GM06990 (cell line): Measurements from ENCODE around the gene ABHD2.

ENCODE experiments used
- DNase-seq: peaks from one replicate; pipeline ENCODE4 v3.0.0-alpha.2; 2011; ENCODE audit not compliant: insufficient read length; ENCODE audit errors: extremely low read depth
- H3K27me3 ChIP-seq: replicated peaks from 2 replicates; pipeline ENCODE4 v1.6.0; 2011; ENCODE audit warnings: low read length; ENCODE audit not compliant: control insufficient read depth, insufficient read depth
- H3K36me3 ChIP-seq: 2 replicates; pipeline ENCODE4 v1.5.1; 2011; ENCODE audit warnings: low read length; ENCODE audit not compliant: control insufficient read depth, insufficient read depth
- H3K4me3 ChIP-seq: replicated peaks from 2 replicates; pipeline ENCODE4 v1.5.1; 2011; ENCODE audit warnings: low read depth, mild to moderate bottlenecking, control low read depth, low read length
- CTCF ChIP-seq: IDR thresholded peaks from 2 replicates; pipeline ENCODE4 v1.5.1; 2011; ENCODE audit warnings: low read length, control low read depth, mild to moderate bottlenecking, inconsistent platforms; ENCODE audit not compliant: insufficient read depth, poor library complexity, severe bottlenecking

ABHD2 gene

GRCh38 chr15:89192136-89192535, 103.9 kb downstream of the ABHD2 start:
- Histone ChIP-seq H3K27me3 (no peaks in the 10 kb centered on the region), H3K36me3 (peaks cover 9% of the 10 kb centered on the region), H3K4me3 (no peak overlapping the region)
- no peak for DNase-seq
- no peak for TF ChIP-seq CTCF

GRCh38 chr15:89192766-89193165, 104.5 kb downstream of the ABHD2 start:
- no peak for DNase-seq
- Histone ChIP-seq H3K4me3 (no peak overlapping the region), H3K36me3 (peaks cover 9% of the 10 kb centered on the region), H3K27me3 (no peaks in the 10 kb centered on the region)
- TF ChIP-seq CTCF: no peak

GRCh38 chr15:89194608-89195007, 106.4 kb downstream of the ABHD2 start:
- no peak overlapping the region for H3K4me3 ChIP-seq
- peaks cover 5% of the 10 kb centered on the region for H3K36me3 ChIP-seq
- no peak for TF ChIP-seq CTCF
- no peaks in the 10 kb centered on the region for H3K27me3 ChIP-seq
- DNase-seq: no peak

- no peaks in the 10 kb centered on the region for H3K27me3 ChIP-seq
- no peak for DNase-seq
- H3K4me3 ChIP-seq: no peak overlapping the region
- peaks cover 5% of the 10 kb centered on the region for H3K36me3 ChIP-seq
- TF ChIP-seq CTCF: no peak
These were observed 107.6 kb downstream of the ABHD2 start for GRCh38 chr15:89195836-89196235.

GRCh38 chr15:89196241-89196640, 108.0 kb downstream of the ABHD2 start:
- no peak overlapping the region for H3K4me3 ChIP-seq
- DNase-seq: no peak
- no peaks in the 10 kb centered on the region for H3K27me3 ChIP-seq
- peaks cover 5% of the 10 kb centered on the region for H3K36me3 ChIP-seq
- TF ChIP-seq CTCF: no peak

GRCh38 chr15:89196994-89197393, 108.7 kb downstream of the ABHD2 start:
- H3K4me3 ChIP-seq: no peak overlapping the region
- no peaks in the 10 kb centered on the region for H3K27me3 ChIP-seq
- H3K36me3 ChIP-seq: peaks cover 5% of the 10 kb centered on the region
- DNase-seq: no peak
- TF ChIP-seq CTCF: no peak
